Stimulated activated CD8-positive, alpha-beta memory T cell treated with anti-CD3 and anti-CD28 coated beads, Interleukin-7, amount 100 ng/mL, for 24 hours (primary cell): ENCODE results near the gene COG3.

Source experiments
- DNase-seq: peaks from one replicate; pipeline ENCODE4 v3.0.0-alpha.2; 2020; ENCODE audit warnings: low read depth

Gene COG3

GRCh38 chr13:45545686-45546409 lies 81.1 kb downstream of the COG3 start:
- DNase-seq: no peak

GRCh38 chr13:45546410-45546765 lies 81.6 kb downstream of the COG3 start:
- no peak for DNase-seq

- DNase-seq: no peak
Observed at GRCh38 chr13:45548281-45548680, 83.5 kb downstream of the COG3 start.

GRCh38 chr13:45554604-45555109 lies 89.9 kb downstream of the COG3 start:
- DNase-seq: no peak

GRCh38 chr13:45564133-45564776 lies 99.5 kb downstream of the COG3 start:
- DNase-seq: no peak

- DNase-seq: no peak
Observed at GRCh38 chr13:45565331-45565730, 100.6 kb downstream of the COG3 start.

GRCh38 chr13:45575146-45575829 lies 110.5 kb downstream of the COG3 start:
- no peak for DNase-seq

GRCh38 chr13:45575830-45576180 lies 111.1 kb downstream of the COG3 start:
- DNase-seq: no peak

GRCh38 chr13:45576466-45576865 lies 111.7 kb downstream of the COG3 start:
- no peak for DNase-seq

- DNase-seq: no peak
Observed at GRCh38 chr13:45582408-45583076, 117.8 kb downstream of the COG3 start.

GRCh38 chr13:45584816-45585215 lies 120.1 kb downstream of the COG3 start:
- DNase-seq: no peak
